Occipital lobe (tissue), 2 donors: Measurements from ENCODE around the gene ATP10A. TPM values are rescaled to one million over a fixed set of nuclear protein-coding genes. Genes with fewer than 3 reads are reported as not detected.

Experiments
- DNase-seq: peaks from one replicate; lab custom pipeline; 2025; lab: John Stamatoyannopoulos, UW
- total RNA-seq: library from RNA; depleted of rRNA; stranded (reverse); fragments of >200 nt; gene quantifications from one replicate; pipeline ENCODE4 v1.2.3, GENCODE V29; 2014

The ATP10A gene
- total RNA-seq, 1 donor from 2014 or later: 0.78 TPM

DNA sequence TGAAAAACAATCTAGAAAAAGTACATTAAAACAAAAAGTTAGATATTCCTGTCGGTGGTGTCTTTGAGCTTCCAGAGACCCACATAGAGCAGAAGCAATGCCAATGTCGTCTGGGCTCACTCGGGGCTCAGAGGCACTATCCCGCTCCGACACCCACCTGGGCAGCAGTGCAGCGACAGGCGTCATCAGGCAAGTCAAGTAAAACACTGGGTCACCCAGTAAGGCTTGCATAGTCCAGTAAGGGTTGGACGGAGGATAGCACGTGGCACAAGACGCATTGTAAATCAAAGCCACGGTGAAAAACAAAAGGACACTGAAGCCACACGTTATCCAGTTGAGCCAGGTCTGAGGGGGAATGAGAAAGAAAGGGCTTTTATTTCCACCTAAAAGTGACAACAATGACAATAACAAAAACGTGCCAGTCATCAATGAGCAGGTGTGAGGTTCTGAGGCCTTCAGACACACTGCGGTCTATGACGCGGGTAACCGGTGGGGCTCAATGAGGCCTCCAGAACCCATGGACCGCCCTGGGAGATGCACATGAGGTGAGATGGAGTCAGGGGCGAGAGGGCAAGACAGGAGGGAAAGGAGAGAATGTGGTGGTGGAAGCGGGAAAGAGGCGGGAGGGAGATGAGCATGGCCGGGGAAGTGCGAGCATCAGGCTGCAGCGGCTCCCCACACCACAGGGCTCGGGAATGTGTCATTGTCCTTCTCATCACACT, 183.0 kb downstream of the ATP10A start:
- no peak for DNase-seq

DNA sequence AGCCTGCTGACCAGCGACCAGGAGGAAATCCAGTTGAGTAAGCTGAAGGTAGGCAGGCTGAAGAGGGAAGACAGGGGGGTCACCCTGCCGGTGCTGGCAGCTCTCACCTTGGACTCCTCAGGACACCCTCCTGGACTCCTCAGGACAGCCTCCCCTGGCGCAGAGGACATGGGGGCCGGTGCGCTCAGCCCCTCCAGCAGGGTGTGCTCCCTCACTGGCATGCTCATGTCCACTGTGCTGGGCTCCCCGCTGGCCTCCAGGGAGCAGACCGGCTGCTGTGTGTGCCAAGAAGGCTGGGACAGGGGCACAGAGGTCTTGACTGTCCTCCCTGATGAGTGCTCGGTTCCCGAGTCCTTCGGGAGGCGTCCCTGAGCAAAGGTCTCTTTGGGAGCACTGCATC, 183.6 kb downstream of the ATP10A start:
- DNase-seq: no peak

DNA sequence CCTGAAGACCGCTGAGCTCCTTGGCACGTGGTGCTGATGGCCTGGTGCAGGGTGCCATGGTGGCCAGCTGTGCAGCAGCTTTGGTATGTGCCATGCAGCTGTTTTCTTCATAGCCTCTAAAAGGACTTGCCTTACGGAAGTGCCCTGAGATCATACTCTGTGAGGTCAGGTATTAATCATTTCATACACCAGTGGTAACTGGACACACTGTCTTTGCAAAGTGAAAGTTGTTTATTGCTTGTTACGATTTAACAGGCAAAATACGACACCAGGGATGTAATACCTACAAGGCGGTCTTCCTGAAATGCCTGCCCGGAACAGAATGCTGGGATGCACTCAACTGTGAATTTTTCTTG, 184.6 kb downstream of the ATP10A start:
- DNase-seq: no peak

DNA sequence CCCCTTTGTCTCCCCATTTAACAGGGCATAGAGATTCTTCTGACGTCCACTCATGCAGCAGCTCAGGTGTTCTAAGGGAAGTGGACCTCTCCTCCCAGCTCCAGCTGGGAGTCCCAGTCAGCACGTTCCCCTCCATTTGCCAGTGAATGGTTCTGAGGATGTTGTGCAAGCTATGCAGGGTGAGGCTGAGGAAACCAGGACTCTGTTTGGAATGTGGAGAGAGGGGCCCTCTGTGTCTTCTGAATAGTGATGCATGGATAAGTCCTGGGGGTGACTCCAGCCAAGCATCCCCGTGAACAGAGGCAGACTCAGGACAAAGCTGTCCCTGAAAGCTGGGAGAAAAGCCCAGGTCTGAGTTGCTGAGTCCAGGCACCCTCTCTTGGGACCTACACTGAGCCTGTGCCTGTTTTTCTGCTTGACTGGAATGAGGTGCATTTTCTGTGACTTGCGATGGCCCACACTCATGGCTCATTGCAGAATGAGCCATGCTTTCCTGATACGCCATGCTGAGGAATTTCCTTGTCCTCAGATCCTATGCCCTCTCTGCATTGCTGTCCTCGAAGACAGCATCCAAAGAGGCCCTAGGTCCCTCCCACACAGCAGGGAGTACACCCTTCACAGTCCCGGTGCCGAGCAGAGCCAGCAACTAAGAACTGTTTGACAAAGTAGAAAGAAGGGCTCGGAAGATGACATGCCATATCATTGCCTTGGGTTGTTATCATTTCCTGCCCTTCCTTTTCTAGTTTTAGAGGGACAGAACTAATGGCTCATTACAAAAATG, 185.2 kb downstream of the ATP10A start:
- DNase-seq: no peak

DNA sequence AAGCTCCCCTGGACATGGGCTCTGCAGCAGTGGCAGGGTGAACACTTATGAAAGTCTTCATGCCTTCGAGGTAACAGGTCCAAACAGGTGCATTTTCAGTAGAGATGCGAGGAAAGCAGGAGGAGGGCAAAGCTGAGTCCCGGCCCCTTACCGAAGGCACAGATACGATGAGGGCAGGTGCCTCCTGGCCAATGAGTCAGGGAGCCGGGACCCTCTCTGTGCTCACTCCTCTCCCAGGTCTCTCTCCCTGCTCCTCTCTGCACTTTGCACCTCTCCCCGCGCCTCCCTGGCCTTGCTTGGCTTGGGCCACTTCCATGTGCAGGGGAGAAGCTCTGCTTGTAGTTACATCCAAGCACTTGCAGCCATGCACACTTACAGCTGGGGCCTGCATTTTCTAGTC, 187.1 kb downstream of the ATP10A start:
- DNase-seq: no peak

DNA sequence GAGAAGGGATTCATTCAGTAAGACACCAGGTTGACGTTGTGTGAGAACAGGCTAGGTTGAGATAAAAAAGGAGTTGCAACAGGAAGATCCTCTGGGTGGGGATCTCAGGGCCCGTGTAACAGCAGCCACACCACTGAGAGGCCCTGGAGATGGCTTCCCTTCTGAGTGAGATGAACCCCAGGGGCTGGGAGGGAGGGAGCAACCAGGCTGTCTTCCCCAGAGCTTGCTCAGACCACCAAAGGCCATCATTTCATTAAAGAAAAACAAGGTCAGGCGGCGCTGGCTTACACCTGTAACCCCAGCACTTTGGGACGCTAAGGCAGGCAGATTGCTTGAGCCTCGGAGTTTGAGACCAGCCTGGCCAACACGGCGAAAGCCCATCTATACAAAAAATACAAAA, 187.7 kb downstream of the ATP10A start:
- DNase-seq: no peak

DNA sequence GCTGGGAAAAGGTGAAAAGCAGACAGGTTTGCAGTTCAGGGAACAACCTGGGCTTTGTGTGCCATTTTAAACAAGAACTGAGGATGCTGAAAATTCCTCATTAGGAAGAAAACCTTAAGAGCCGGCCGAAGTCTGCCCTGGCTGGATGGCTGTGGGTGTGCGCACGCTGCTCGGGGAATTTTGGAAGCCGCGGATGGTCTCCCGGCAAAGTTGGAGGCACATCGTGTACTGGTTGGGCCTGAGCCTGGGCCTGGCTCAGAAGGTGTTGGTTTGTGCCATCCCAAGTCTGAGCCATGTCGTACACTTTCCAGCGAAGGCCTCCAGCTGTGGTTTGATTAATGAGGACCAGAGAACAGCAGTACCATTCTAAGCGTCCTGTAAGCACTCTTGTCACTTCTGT, 188.2 kb downstream of the ATP10A start:
- no peak for DNase-seq

DNA sequence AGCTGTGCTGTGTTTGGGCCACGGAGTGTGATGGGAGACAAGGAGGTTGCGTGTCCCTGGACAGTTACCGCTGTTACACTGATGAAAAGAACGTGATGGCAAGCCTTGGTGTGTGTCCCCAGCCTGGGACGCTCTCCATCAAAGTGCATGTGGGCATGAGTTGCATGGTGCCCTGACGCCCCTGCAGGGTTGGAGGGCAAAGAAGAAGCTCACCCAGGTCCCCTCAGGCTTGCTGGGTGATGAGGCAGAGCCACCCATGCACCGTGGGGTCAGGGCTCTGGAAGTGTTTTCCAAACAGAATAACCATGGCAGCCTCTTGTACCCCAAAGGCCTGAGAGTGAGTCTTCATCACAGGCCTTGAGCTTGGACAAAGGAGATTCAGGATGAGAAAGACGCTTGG, 189.2 kb downstream of the ATP10A start:
- no peak for DNase-seq

DNA sequence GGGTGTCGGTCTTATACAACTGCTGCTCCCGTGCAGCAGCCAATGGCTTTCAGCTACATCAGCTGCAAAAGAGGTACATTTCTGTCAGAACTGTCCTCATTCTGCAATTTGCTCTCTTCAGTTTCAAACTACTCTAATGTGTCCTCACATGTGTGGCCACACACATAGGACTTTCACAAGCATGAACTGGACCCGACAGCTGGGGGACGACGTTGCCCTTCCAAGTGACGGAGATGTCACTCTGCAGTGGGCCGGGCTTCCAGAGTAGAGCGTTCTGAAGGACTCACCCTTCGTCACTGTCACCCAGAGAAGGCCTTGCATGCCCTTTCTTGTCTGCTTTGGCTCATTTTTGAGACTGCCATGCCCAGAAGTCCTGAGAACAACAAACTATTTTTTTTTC, 189.8 kb downstream of the ATP10A start:
- DNase-seq: no peak

DNA sequence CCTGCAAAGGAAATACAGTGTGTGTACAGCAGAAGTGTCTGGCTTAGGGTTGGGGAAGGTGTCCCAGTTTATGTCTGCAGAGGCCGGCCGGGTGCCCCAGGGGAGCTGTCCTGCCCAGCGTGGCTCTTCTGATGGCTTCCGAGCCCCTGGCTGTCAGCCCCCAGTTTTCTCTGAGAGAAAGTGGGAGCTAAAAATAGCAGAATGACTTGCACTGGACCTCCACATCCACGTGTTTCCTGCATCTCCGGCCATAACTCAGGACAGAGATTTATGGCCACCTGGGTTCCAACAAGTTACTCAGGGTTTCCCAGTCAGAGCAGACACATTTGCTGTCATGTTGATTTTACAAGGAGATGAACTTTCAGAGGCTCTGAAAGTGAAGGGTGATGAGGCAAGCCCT, 192.0 kb downstream of the ATP10A start:
- DNase-seq: no peak

DNA sequence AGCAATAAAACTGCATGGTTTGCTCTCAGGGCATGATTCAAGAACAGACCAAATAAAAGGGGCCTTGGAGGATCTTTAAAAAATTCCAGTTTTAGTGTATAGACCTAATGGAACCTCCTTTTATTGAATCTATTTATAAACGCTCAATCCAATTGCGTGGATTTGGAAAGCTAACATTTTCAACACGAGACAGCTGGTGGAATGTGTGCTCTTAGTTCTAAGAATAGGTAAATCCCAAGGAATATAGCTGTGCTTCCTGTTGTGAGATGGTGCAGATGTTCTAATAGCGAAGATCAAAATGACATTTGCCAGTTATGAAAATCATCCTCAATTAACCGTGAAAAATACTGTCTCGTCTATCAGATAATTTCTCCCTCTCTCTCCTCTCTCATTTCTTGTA, 192.5 kb downstream of the ATP10A start:
- no peak for DNase-seq

DNA sequence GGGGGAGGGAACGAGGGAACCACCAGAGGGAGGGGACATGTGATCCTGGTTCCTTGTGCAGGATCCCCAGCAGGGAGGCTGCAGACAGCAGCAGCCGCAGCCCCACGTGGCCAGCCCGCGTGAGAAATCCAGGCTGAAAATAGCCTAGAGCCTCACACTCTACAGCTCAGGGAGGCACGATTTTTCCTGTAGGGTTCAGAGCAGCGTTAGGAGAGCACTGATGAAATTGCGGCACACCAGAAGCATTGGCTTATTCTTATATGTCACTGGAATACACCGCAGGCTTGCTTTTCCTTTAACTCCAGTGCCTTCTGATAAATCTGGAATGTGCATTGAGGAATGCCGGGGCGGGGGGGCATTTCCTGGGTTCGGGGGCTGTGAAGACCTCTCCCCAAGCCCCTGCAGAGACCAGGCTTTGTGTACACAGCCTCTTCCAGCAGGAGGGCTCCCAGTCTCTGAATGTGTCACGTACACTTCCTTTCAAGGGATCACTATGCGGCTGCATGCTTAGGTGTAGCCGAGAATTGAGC, 193.0 kb downstream of the ATP10A start:
- DNase-seq: peak; percentile 82

DNA sequence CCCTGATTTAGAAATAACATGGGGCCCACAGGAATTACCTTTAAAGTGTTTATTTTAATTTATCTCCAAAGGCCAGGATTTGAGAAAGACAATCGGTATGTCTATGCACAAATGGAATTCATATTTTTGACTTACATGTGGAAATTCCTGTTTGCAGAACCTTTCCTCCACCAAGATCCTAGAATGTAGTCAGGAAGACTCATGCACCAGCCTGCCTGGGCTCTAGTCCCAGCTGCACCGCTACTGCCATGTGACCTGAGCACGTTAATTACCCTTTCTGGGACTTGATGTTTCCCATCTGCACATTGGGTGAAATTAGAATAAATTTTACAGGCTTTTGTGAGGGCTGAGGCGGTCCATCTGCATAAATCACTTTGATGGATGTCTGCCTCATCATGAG, 194.2 kb downstream of the ATP10A start:
- no peak for DNase-seq

DNA sequence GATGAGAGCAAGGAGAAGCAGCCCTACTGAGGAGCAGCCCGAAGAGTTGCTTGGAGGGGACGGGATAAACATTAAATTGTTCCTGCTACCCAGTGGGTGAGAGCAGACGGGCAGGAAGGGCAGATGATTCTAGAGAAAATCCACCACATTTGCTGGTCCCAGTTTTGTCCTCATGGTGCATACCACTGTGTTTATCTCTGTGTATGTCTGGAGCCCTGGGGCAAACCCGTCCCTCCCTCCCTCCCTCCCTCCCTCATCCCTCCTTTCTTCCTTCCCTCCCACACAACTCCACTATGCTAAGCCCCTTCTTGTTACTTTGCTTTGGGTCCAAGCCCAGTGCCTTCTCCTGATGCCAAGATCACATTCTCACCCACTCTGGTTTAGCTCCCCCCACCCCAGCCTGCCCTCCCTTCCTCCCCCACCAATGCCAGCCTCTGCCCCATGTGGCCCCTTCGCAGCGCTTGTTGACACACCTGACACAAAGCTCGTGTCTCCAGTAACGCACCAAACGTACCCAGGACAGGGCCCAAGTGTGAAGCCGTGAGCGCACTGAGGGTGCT, 194.8 kb downstream of the ATP10A start:
- DNase-seq: no peak

DNA sequence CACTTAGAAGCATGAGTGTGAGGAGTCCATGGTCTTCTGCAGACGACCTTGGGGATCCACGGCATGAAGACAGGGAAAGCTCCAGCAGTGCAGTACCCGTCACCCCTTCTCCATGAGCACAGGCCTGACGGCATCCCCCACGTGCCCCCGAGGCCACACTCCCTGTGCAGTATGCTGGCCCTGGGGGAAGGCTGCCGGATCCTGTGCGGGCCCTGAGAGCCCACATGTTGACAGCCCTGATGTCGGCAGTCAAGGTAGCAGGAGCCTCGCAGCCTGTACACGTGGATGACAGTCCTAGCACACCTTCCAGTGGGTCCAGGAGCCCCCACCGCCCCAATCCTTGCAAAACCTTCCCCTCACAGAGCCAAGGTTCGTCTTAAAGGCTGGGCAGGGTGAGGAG, 195.3 kb downstream of the ATP10A start:
- no peak for DNase-seq

DNA sequence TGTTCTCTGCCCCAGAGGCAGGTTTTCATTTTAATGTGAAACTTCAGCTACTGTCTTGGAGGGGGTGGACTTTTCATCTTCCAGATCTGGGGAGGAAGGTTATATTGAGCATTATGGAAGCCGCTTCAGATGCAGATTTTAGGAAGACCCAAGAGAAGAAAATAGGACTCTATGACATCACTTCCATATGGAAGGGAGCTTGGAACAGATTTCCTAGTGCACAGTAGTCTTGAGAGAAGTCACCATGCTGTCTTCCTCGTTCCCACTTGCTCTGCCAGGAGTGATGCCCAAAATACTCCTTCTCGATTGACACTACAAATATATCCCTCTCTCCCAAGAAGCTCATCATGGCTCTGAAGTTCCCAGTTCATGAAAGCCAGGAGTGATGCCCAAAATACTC, 197.2 kb downstream of the ATP10A start:
- DNase-seq: no peak

DNA sequence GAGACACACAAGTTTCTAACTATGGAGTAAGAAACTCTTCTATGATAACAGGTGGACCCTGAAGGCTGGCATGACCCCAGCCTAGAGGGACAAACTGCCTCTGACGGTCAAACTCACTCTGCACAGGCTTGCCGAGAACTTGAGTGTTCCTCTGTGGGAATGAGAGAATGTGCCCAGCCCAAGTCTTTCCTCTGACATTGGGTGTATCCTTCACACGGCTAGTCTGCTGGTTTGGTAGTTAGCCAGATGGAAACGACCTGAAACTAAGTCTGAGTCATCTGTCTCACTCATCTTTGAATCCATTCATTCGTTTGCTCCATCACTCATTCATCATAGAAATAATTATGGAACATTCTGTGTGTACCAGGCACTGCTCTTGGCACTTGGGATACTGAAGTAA, 198.4 kb downstream of the ATP10A start:
- DNase-seq: no peak

DNA sequence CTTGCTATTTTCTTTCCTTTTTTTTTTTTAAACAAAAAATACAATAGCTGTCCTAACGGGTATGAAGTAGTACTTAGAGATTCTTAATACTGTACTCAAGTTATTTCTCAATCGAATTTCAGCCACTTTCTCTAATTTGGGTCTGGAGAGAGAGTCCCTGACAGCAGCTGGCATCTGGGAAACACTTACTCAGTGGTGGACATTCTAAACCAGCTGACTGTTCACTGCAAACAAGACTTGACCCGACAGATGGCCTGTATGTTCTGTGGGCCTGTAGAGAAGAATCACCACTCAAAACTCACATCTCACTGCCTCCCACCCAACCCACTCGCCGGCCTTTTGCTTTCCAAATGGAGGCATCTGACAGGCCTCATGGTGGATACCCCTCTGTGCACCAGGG, 199.6 kb downstream of the ATP10A start:
- DNase-seq: no peak

DNA sequence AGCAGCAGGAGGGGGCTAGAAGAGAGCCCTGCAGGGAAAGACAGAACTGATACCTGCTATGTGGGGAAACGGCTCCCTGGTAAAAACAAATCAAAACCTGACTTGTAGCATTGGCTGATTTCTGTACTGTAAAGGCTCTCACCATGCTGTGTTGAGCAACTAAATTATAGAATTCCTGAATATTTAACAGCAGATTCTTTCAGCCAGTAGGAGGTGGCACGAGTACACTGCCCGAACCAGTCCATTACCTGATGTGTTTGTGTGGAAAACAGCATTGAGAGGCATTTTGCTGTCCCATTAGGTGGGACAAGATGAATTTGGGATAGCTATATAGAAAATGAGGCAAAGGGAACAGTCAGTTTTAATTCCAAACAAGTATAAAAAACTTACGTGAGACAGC, 201.2 kb downstream of the ATP10A start:
- no peak for DNase-seq

DNA sequence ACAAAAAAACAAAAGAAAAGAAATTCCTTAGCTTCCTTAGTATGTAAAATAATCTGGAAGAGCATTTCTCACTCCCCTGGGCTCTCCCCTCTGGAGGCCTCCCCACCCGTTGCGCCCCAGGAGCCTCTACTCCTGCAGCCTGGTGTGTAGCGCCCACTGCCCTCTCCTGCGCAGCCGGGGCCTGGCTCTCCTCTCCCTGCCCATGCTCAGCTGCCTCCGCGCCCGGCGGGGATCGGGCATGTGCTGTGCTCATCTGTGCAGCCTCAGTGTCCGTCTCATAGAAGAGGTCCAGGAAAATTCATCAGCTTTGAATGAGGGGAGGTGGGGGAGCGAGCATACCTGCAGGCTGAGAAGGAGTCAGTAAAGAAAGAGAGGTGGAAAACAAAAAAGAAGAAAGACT, 203.9 kb downstream of the ATP10A start:
- no peak for DNase-seq

DNA sequence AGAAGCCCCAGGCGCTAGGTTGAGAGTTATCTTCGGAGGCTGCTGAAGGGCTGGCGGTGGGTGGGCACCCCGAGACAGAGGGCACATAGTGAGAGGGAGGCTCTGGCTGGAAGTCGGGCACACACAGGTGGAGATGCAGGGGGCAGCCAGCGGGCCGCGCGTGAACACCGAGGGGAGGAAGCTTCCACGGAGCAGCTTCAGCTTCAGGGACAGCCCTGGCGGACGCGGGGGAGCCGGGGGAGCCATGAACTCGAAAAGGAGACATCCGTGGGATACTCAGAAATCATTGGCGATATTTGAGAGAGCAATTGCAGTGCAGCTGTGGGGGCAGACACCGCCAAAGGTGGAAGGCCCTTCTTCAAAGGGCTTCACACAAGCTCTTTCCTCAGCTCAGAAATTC, 204.6 kb downstream of the ATP10A start:
- no peak for DNase-seq

DNA sequence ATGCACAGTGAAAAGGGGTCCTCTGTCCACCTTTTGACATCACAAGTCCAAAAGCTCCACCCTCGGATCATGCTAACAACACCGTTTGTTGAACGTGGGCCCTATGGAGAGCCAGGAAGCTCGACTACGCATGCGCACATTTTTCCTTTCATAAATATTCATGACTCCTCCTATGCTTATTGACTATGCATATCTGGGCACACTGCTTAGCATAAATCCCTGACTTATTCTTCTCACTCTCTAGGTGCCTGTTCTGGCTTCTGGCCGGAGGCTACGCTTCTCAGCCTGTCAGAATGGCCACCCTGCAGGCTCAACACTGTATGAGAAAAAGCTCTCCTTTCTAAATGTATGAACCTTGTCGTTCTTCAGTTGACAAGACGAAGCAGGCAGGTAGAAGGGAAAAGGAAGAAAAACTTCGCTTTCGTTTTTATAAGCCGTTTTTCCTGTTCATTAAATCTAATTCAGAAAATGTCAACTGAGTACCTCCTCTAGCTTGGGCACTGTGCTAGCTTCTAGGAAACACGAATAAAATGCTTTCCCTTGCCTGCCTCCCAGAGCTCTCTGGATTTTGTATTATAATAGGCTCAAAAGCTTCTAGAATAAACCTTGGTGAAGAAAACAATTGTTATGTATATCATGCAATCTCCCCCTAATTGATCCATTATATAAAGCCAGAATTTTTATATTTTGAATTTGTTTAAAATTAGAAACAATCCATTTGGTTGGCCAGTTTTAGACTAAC, 207.7 kb downstream of the ATP10A start:
- DNase-seq: no peak
